Liver (tissue), 9 donors: Measurements from ENCODE around the gene IL5RA. TPM values are rescaled to one million over a fixed set of nuclear protein-coding genes. Genes with fewer than 3 reads are reported as not detected.

Source experiments
- DNase-seq: peaks from one replicate; pipeline ENCODE4 v3.0.0-alpha.2; 2017; ENCODE audit warnings: low spot score
- H3K27ac ChIP-seq, 2 donors: one replicate each; pipeline ENCODE4 v1.7.0; 2013; ENCODE audit warnings: inconsistent platforms in 2 of 2, low read length in 2 of 2, control low read depth in 1 of 2, low read depth in 1 of 2, mild to moderate bottlenecking in 1 of 2
- H3K27me3 ChIP-seq, 4 donors: one replicate each; pipeline versions ENCODE4 v1.6.1 to v1.7.0; 2013; ENCODE audit warnings: low read length in 3 of 4, inconsistent platforms in 1 of 4, mild to moderate bottlenecking in 1 of 4, moderate library complexity in 1 of 4; ENCODE audit not compliant: control insufficient read depth in 4 of 4, insufficient read depth in 4 of 4
- H3K36me3 ChIP-seq, 4 donors: one replicate each; pipeline versions ENCODE4 v1.6.1 to v1.7.0; 2013; ENCODE audit warnings: low read length in 3 of 4, mild to moderate bottlenecking in 3 of 4, low read depth in 1 of 4, moderate library complexity in 1 of 4; ENCODE audit not compliant: control insufficient read depth in 4 of 4, insufficient read depth in 3 of 4
- H3K4me1 ChIP-seq, 4 donors: one replicate each; pipeline versions ENCODE4 v1.6.1 to v1.7.0; 2013; ENCODE audit warnings: low read length in 3 of 4, mild to moderate bottlenecking in 3 of 4, moderate library complexity in 1 of 4; ENCODE audit not compliant: control insufficient read depth in 4 of 4, insufficient read depth in 4 of 4
- H3K4me3 ChIP-seq, 3 donors: one replicate each; pipeline versions ENCODE4 v1.6.1 to v1.7.0; 2013; ENCODE audit warnings: low read length in 3 of 3, control low read depth in 1 of 3, low read depth in 1 of 3, mild to moderate bottlenecking in 1 of 3
- H3K9ac ChIP-seq, 2 donors: one replicate each; pipeline ENCODE4 v1.7.0; 2013; ENCODE audit warnings: low read length in 2 of 2, mild to moderate bottlenecking in 2 of 2, moderate library complexity in 2 of 2, control low read depth in 1 of 2, low read depth in 1 of 2
- H3K9me3 ChIP-seq, 4 donors: one replicate each; pipeline versions ENCODE4 v1.6.1 to v1.7.0; 2013; ENCODE audit warnings: low read length in 3 of 4; ENCODE audit not compliant: control insufficient read depth in 4 of 4
- ATF3 ChIP-seq: IDR thresholded peaks from 2 replicates; pipeline ENCODE4 v1.6.1; 2016; ENCODE audit warnings: antibody characterized with exemption
- CTCF ChIP-seq: fragments of 150-350 bp; IDR thresholded peaks from 2 replicates; pipeline ENCODE4 v1.5.1; 2017; ENCODE audit warnings: improper control_type of control experiment, low read depth, low read length; ENCODE audit not compliant: missing input control
- EGR1 ChIP-seq, 2 donors: IDR thresholded peaks; 2 replicates each; pipeline ENCODE4 v1.6.1; 2016 to 2018; ENCODE audit warnings: antibody characterized with exemption in 2 of 2, low read depth in 2 of 2
- FOXA1 ChIP-seq: IDR thresholded peaks from 2 replicates; pipeline ENCODE4 v1.6.1; 2016; ENCODE audit warnings: antibody characterized with exemption
- FOXA2 ChIP-seq: IDR thresholded peaks from 2 replicates; pipeline ENCODE4 v1.6.1; 2016; ENCODE audit warnings: antibody characterized with exemption
- GABPA ChIP-seq, 2 donors: IDR thresholded peaks in 1 of 2; conservative IDR thresholded peaks in 1 of 2; 2 replicates each; pipeline ENCODE4 v1.6.1; 2016; ENCODE audit warnings: antibody characterized with exemption in 2 of 2, mild to moderate bottlenecking in 1 of 2, moderate library complexity in 1 of 2
- HNF4A ChIP-seq, 2 donors: conservative IDR thresholded peaks; 2 replicates each; pipeline ENCODE4 v1.6.1; 2016; ENCODE audit warnings: antibody characterized with exemption in 2 of 2, mild to moderate bottlenecking in 2 of 2
- HNF4G ChIP-seq: IDR thresholded peaks from 2 replicates; pipeline ENCODE4 v1.6.1; 2016; ENCODE audit warnings: antibody characterized with exemption
- JUND ChIP-seq, 2 donors: IDR thresholded peaks; 2 replicates each; pipeline ENCODE4 v1.6.1; 2016; ENCODE audit warnings: antibody characterized with exemption in 2 of 2
- NR2F2 ChIP-seq: IDR thresholded peaks from 2 replicates; pipeline ENCODE4 v1.6.1; 2016; ENCODE audit warnings: antibody characterized with exemption
- RAD21 ChIP-seq, 2 donors: IDR thresholded peaks; 2 replicates each; pipeline ENCODE4 v1.6.1; 2016; ENCODE audit warnings: antibody characterized with exemption in 2 of 2, mild to moderate bottlenecking in 2 of 2
- RXRA ChIP-seq, 2 donors: IDR thresholded peaks; 2 replicates each; pipeline ENCODE4 v1.6.1; 2017 to 2018; ENCODE audit warnings: antibody characterized with exemption in 2 of 2, mild to moderate bottlenecking in 1 of 2
- TAF1 ChIP-seq: conservative IDR thresholded peaks from 2 replicates; pipeline ENCODE4 v1.6.1; 2016; ENCODE audit warnings: antibody characterized with exemption, mild to moderate bottlenecking
- ZBTB33 ChIP-seq: IDR thresholded peaks from 2 replicates; pipeline ENCODE4 v1.6.1; 2016; ENCODE audit warnings: antibody characterized with exemption
- WGBS: extraction: QIAGEN DNeasy Blood & Tissue Kit; methylation state at CpG from one replicate; pipeline ENCODE4 v1.1.7; 2013; 5-methylcytosine and 5-hydroxymethylcytosine counted together
- polyA plus RNA-seq, 2 donors: library from polyadenylated mRNA; stranded (reverse) in 1 of 2; unstranded in 1 of 2; fragments of 200-250 nt in 1 of 2; fragments of >200 nt in 1 of 2; fragmentation: Nextera tagmentation in 1 of 2; extraction: Ambion mirVana in 1 of 2; gene quantifications; one replicate each; pipeline versions ENCODE4 v1.2.1 to v1.2.3, GENCODE V29; 2013 to 2015
- total RNA-seq, 2 donors: library from RNA; depleted of rRNA; stranded (reverse); fragments of >200 nt; gene quantifications; one replicate each; pipeline ENCODE4 v1.2.3, GENCODE V29; 2014
- donor health status: healthy.
- donor health status: healthy.
- donor health status: healthy.
- donor health status: healthy.
- donor health status: healthy.

The IL5RA gene
- total and polyA plus RNA-seq, 4 donors, result 0.02 to 0.56 (median 0.08) TPM; not detected in 1

GRCh38 chr3:3149560-3149959 is 39.4 kb upstream of the IL5RA start:
- Histone ChIP-seq H3K4me3 (no peak overlapping the region), H3K27ac (no peak overlapping the region), H3K9ac (no peak overlapping the region), H3K9me3 (no peaks in the 10 kb centered on the region), H3K36me3 (peaks cover 0 to 76% (median 73%) of the 10 kb centered on the region in 4 donors), H3K4me1 (peaks cover 0 to 2% (median 0%) of the 10 kb centered on the region in 4 donors), H3K27me3 (no peaks in the 10 kb centered on the region)
- TF ChIP-seq JUND (IDR thresholded peaks at IDR 0.05), result no peak
- no peak for TF ChIP-seq HNF4G
- no peak for TF ChIP-seq EGR1 (IDR thresholded peaks at IDR 0.05; ENCODE audit: low read depth in 2 of 2)
- no peak for TF ChIP-seq FOXA2
- no peak for DNase-seq
- 73% methylated on average over 1 of the region's 1 CpG for WGBS

- WGBS, result 96% methylated on average over 8 of the region's 8 CpGs
- Histone ChIP-seq H3K9me3 (no peaks in the 10 kb centered on the region), H3K27me3 (no peaks in the 10 kb centered on the region), H3K4me1 (peaks cover 0 to 1% (median 0%) of the 10 kb centered on the region in 4 donors), H3K4me3 (no peak overlapping the region), H3K27ac (no peak overlapping the region), H3K36me3 (peaks cover 3 to 70% (median 63%) of the 10 kb centered on the region in 4 donors), H3K9ac (no peak overlapping the region)
- TF ChIP-seq NR2F2, result no peak
- DNase-seq, result no peak
Measured at GRCh38 chr3:3145831-3146230, 35.7 kb upstream of the IL5RA start.

- Histone ChIP-seq H3K9me3 (no peaks in the 10 kb centered on the region), H3K36me3 (peaks cover 5 to 71% (median 47%) of the 10 kb centered on the region in 4 donors)
- TF ChIP-seq GABPA (IDR thresholded peaks at IDR 0.05 in 1 of 2, conservative IDR thresholded peaks at IDR 0.05 in 1 of 2) (no peak), RXRA (IDR thresholded peaks at IDR 0.05) (no peak), HNF4A (conservative IDR thresholded peaks at IDR 0.05) (no peak), TAF1 (no peak), ZBTB33 (no peak), JUND (IDR thresholded peaks at IDR 0.05) (no peak), HNF4G (no peak), ATF3 (no peak), EGR1 (IDR thresholded peaks at IDR 0.05; ENCODE audit: low read depth in 2 of 2) (no peak), NR2F2 (no peak)
Measured at GRCh38 chr3:3141939-3142338, 31.8 kb upstream of the IL5RA start.

GRCh38 chr3:3137526-3137925 is 27.4 kb upstream of the IL5RA start:
- WGBS, result 89% methylated on average over 6 of the region's 6 CpGs
- H3K27ac ChIP-seq, result no peak overlapping the region
- no peak for DNase-seq
- H3K4me1 ChIP-seq, result no peaks in the 10 kb centered on the region
- no peaks in the 10 kb centered on the region for H3K9me3 ChIP-seq
- H3K4me3 ChIP-seq, result no peak overlapping the region
- TF ChIP-seq RAD21 (IDR thresholded peaks at IDR 0.05), result no peak
- TF ChIP-seq JUND (IDR thresholded peaks at IDR 0.05), result no peak
- TF ChIP-seq CTCF, result no peak
- TF ChIP-seq TAF1, result no peak
- TF ChIP-seq ZBTB33, result no peak
- TF ChIP-seq FOXA1, result no peak
- no peaks in the 10 kb centered on the region for H3K27me3 ChIP-seq
- H3K9ac ChIP-seq, result no peak overlapping the region
- H3K36me3 ChIP-seq, result peaks cover 3 to 48% (median 31%) of the 10 kb centered on the region in 4 donors

More at GRCh38 chr3:3141939-3142338, 31.8 kb upstream of the IL5RA start:
- no peak overlapping the region for H3K9ac ChIP-seq
- H3K27me3 ChIP-seq, result no peaks in the 10 kb centered on the region
- no peak for DNase-seq
- H3K4me1 ChIP-seq, result no peaks in the 10 kb centered on the region
- no peak overlapping the region for H3K4me3 ChIP-seq
- H3K27ac ChIP-seq, result no peak overlapping the region
